Measurements from ENCODE around the gene SLC35B2.

Gene SLC35B2

DNA sequence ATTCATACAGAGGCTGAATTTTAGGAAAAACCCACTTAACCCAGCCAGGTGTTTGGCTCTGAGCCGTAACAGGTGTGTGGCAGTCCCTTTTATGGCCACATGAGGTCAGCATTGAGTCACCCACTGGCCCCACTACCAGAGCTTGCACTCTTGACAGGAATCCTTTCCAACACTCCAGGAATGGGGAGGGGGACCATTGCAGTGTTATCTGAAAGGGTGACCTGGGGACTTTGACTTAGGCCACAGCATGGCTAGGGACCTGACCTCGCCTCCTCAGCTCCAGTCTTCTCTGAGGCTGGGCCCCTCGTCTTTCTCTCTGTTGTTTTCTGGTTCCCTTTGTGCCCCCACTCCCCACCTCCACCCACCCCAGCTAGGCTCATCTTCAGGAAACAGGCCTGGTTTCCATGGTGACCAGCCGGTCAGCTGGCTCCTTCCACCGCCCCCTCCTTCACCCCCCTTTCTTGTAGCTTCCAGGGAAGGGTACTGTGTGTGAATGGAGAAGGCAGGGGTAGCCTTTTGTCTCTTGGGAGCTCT lies 10.8 kb upstream of the SLC35B2 start:
- DNase-seq (ENCODE audit: low read depth in 4 of 4, low spot score in 1 of 4): no peak

DNA sequence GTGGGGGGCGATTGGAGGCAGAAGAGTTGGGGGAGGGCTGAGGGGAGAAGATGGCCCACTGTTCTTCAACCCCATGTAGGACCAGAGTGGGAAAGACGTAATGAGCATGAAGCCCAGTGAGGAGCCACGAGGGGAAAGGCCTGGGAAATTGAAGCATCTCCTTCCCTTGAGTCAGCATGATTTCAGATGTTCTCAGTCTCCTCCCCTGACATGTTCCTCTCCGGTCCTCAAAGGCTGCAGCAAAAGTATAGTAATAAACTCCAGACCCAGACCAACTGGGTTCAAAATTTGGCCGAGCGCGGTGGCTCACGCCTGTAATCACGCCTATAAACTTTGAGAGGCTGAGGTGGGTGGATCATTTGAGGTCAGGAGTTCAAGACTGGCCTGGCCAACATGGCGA lies 9.9 kb upstream of the SLC35B2 start:
- DNase-seq (ENCODE audit: low read depth in 4 of 4, low spot score in 1 of 4): no peak

DNA sequence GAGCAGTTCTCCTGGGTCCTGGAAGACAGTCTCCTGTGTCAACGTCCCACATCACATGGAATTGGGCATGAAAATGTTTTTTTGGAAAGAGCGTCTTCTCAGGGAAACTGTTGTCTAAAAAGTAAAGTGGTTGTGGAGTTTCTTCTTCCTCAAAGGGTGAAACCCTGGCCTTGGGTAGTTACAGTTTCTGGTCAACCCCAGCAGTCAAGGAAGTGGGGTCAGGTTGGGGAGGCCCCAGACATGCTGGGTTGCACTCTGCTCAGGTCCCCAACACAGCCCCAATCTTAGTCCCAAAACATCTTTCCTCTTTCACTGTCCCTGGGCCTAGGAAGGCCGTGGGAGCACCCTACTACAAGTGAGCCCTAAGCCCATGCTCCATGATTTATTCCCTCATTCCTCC lies 9.0 kb upstream of the SLC35B2 start:
- no peak for DNase-seq (ENCODE audit: low read depth in 4 of 4, low spot score in 1 of 4)

DNA sequence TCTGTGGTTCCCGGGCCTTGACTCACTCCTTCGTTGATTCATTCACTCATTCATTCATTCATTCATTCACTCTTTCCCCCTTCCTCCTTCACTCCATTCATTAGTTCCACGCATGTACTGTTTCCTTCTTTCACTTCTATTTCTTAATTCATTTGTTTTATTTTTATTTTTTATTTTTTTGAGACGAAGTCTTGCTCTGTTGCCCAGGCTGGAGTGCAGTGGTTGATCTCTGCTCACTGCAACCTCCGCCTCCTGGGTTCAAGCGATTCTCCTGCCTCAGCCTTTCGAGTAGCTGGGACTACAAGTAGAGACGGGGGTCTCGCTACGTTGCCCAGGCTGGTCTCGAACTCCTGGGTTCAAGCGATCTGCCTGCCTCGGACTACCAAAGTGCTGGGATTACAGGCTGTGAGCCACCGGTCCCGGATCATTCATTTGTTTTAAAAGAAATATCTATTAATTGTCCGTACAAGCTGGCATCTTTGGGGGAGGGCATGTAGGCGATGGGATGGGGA lies 8.4 kb upstream of the SLC35B2 start:
- no peak for DNase-seq (ENCODE audit: low read depth in 4 of 4, low spot score in 1 of 4)

DNA sequence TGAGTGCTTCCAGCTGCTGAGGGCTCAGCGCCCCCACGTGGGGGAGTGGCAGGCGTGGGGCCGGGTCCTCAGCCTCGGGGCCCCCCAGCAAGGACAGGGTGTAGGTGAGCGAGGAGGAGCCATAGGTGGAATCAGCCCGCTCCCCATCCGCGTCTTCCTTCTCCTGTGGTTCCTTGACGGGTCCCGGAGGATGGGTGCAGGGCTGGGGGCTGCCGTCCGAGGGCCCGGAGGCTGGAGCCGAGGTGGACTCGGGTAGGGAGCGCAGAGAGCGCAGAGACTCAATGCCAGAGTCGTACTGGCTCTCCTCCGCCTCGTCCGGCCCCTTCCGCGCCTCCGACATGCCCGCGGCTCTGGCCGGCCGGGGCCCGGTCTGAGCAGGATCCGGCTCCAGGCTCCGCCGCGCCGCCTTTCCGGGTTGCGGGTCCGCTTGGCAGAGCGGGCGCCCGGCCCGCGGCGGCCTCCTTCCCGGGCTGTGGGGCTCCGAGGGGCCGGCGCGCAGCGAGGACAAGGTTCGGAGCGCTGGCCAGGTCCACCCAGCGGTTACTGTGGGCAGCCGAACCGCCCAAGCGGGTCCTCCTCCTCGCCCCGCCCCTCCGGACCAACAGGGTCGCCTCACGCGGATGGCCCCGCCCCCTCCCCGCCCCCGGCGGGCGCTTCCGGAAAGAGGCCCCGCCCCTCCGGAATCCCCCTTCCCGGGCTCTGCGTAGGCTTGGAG lies 7.8 kb upstream of the SLC35B2 start, which contains the start of gene NFKBIE:
TSS of gene NFKBIE (minus strand) at position 545 of the 715 bp plus-strand sequence. CDS start at position 340, 205 bp downstream.
- peak; percentile 90 to 97 (median 95) for DNase-seq (ENCODE audit: low read depth in 4 of 4, low spot score in 1 of 4)

DNA sequence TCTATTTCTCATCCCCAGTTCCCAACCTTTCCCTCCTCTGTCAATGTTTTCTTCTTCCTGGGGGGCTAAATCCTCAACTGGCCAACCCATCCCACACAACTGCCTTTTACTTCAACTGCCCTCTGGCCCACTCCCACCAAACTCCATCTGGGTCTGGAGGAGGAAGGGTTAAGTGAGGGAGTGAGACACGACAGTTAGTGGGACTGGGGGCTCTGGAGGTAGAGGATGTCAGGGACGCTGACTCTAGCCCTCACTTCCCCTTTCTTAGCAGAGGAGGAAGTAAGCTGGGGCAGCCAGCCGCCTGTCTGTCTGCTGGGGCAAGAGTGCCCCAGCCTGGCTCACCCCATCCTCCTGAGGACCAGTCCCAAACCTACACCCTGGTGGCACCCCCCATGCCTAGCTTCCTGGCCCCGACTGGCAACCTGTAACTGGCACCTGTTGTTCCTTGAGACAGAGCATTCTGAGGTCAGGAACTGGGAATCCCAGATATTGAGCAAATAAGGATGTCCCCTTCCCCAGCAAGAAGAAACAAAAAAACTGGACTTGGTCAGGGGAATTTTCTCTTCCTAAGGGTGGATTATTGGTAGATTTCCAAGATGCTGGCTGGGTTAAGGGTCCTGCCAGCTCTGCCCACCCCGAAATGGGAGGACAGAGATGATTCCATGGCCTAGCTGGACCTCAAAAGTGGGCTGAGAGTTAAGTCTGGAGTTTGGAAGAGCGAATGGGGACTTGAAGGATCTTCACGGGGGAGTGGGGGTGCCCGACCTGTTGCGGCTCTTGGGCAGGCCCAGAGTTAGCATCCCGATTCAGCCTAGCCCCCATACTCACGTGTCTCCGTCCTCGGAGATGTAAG lies 7.1 kb upstream of the SLC35B2 start:
- no peak for DNase-seq (ENCODE audit: low read depth in 4 of 4, low spot score in 1 of 4)

DNA sequence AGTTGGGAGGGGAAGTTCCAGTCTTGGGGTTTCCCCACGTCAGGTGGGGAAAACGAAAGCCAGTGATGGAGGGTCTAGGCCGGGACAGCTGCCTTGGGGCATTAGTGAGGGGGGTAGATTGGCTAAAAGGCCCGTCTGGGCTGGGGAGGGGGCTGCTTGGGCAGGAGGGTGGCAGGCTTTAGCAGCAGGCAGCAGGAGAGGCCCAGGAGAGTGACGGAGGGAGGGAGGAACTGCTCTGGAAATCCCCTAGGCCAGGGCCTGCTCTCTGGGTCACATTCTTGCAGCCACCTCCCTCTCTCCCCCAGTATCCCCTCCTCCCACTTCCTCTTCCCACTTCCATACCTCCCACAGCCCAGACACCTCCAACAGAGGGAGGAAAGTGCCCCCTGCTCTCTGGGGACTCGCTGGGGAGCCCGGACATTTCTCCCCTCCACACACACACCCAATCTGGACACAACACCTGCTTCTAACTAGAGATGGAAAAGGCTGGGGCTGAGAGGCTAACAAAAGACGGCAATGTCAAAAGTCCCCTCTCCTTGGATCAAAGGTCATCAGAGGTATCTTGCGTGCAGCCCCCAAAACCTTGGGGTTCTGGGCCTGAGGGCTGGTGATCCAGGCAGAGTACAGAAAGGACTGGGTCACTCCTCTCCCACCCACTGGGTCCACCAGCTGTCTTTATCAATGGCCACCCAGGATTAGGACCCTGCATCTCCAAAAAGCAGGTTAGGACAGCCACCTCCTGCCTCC lies 6.2 kb upstream of the SLC35B2 start:
- no peak for DNase-seq (ENCODE audit: low read depth in 4 of 4, low spot score in 1 of 4)

DNA sequence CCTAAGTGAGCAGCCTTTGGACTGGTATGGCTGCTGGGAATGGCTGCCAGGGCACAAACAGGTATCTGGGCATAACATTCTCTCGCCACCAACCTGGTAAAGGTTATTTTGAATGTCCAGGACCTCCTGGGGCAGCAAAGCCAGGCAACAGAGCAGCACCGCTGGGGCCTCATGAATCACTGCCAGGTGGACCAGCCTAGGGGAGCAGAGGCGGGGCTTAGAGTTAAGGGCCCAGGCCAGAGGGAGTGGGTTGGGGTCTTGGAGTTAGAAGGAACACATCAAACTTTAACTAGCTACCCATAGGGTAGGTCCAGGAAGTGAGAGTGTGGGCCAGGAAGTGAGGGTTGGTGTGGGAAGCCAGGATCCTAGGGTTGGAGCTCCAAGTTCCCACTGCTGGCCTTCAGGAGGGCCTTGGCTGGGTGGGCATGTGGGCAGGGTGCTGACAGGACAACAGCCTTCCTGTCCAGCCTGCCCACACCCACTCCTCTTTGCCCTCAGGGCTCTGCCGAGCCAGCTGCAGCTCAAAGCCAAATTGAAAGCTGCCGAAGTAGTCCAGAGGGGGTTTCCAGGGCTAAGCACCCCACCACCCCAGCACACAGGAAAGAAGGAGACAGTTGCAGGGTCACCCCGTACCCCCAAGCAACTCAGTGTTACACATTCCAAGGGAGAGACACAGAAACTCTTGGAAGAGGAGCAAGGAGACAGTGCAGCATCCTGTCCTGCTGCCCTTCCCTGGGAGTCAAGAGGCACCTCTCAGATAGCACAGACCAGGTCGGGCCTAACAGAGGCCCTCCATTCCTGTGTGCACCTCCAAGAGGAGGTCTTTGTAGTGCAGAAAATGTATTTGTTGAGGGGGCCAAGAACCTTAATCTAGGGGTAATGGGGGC lies 5.4 kb upstream of the SLC35B2 start:
- DNase-seq (ENCODE audit: low read depth in 4 of 4, low spot score in 1 of 4): no peak

DNA sequence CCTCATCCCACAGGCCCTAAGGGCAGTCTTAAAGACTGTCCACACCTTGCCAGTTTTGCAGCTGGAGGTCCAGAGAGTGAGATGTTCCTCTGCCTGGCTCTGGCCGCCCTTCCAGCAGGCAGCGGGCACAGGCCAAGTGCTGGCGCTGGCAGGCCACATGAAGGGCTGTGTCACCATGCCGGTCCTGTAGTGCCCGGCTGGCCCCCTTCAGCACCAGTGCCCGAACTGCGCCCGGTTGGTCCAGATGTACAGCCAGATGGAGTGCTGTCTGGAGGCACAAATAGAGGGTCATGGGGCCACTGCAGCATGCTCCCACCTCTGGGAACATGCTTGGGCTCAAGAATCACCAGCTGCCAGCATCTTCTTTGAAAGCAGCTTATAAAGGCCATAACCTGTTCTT lies 4.3 kb upstream of the SLC35B2 start:
- DNase-seq (ENCODE audit: low read depth in 4 of 4, low spot score in 1 of 4): no peak

DNA sequence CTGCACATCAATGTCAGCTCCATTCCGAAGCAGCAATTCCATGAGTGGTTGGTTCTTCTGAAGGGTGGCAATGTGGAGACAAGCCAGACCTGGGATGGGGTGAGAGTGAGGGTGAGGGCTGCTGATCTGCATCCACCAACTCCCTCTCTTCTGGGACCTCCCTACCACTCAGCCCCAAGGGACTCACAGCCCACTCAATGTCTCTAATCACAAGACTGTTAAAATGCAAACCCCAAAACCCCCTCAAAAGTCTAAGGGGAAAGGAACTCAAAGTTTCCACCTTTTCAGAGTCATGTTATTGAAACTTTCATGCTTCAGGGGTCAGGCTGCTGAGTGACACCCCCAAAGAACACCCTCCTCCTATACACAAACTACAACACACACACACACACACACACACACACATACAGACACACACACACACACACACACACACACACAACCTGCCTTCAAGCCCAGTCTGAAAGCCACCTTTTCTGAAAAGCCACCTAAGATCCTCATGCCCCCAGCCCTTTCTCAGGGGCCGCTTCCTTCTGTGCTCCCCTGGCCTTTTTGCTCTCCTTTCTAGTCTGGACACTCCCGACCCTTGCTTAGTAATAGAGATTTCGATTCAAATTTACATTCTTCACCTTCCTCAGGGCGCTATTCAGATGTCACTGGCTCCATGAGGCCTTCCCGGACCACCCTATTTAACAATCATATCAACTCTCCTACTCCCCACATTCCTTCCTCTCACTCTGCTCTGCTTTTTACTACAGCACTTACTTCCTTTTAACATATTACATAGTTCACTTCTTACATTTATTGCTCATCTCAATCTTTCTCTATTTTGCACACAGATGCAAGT lies 3.3 kb upstream of the SLC35B2 start:
- DNase-seq (ENCODE audit: low read depth in 4 of 4, low spot score in 1 of 4): no peak

DNA sequence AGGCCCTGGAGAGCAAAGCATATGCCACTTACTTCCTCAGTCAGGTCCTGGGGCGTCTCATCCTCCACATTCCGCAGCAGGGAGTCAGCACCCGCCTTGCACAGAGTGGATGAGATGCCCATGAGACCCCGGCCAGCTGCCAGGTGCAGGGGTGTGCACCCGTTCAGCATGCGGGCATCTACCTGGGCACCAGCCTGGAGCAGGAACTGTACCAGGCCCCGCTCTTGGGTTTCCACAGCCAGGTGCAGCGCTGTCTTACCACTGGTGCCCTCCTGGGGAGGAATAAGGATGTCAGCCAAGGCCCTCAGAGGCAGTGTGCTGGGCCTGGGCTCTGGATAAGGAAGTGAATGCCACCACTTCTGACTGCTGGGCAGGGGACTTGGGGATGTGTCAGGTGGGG lies 2.7 kb upstream of the SLC35B2 start:
- DNase-seq (ENCODE audit: low read depth in 4 of 4, low spot score in 1 of 4): no peak

DNA sequence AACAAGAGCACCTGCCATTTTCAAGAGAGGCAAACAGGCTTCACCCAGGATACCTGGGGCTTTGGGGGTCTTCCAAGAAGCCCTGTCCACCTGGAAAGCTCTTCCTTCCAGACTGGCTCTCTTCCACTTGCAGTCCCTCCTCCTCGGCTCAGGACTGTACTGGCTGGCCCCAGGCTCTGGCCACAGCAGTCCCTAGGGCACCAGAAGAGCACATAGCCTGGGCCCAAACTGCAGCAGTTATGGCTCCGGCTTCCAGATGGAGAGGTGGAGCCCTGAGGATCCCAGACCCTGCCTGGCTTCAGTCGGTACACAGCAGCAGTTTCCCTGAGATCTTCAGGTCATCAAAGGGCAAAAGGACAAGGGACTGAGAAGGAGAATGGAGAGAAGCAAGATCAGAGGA lies 1.6 kb upstream of the SLC35B2 start:
- no peak for DNase-seq (ENCODE audit: low read depth in 4 of 4, low spot score in 1 of 4)

DNA sequence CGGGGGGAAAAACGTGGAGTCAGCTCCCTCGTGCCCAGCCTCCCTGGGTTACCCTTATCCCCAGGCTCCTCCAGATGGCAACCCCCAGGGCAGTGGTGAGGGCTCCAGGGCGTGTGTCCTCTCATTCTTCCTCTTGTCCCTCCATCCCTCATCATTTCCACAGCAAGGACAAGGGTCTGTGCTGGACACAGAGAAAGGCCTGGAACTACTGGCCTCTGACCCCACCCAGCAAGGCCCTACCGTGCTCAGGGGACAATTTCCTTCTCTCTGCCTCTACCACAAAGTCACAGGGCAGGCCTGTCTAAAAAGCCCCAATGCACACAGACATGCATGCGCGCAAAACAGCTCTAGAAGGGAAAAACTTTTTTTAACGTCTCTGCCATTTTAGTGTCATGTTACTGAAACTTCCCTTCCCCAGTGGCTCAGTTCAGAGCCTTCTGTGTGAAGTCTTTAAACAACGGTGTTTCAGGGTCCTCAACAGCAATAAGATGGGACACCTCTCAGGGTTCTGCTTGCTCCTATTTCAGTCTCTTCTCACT lies 1.1 kb upstream of the SLC35B2 start:
- no peak for DNase-seq (ENCODE audit: low read depth in 4 of 4, low spot score in 1 of 4)

DNA sequence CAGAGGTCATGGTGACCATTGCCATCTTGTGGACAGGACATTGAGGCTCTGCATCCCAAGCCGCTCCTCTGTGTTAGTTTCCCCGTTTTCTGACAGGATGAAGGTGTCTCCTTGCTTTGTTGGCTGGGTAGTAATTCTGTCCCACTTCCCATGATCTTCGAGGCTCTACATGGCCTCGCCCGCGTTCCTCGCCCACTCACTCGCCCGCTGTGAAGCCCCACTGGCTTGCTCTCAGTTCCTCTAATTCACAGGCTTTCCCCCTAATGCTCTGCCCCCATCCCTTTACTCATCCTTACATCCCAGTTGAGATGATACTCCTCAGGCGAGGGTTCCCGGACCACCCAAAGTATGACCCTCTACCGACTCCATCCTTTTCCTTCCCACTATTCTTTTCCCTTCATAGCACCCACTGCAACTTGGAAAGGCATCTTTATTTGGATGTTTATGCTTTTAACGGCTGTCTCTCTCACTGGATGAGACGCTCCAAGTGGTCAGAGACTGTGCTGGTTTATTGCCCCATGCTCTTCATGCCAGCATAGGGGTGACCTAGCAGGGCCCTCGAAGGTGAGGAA lies 511 bp upstream of the SLC35B2 start:
- no peak for DNase-seq (ENCODE audit: low read depth in 4 of 4, low spot score in 1 of 4)

DNA sequence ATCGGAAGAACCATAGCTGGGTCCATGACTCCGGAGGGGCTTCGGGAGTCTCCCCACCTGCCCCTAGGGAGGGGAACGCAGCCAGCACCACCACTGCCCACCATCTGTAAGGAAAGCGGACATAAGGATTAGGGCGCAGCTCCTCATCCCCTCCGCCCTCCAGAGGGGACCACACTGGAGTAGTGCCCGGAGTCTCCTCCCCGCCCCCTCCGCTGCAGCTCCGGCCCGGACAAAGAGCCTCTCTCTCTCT lies 628 bp downstream of the SLC35B2 start:
- DNase-seq (ENCODE audit: low read depth in 4 of 4, low spot score in 1 of 4): no peak

DNA sequence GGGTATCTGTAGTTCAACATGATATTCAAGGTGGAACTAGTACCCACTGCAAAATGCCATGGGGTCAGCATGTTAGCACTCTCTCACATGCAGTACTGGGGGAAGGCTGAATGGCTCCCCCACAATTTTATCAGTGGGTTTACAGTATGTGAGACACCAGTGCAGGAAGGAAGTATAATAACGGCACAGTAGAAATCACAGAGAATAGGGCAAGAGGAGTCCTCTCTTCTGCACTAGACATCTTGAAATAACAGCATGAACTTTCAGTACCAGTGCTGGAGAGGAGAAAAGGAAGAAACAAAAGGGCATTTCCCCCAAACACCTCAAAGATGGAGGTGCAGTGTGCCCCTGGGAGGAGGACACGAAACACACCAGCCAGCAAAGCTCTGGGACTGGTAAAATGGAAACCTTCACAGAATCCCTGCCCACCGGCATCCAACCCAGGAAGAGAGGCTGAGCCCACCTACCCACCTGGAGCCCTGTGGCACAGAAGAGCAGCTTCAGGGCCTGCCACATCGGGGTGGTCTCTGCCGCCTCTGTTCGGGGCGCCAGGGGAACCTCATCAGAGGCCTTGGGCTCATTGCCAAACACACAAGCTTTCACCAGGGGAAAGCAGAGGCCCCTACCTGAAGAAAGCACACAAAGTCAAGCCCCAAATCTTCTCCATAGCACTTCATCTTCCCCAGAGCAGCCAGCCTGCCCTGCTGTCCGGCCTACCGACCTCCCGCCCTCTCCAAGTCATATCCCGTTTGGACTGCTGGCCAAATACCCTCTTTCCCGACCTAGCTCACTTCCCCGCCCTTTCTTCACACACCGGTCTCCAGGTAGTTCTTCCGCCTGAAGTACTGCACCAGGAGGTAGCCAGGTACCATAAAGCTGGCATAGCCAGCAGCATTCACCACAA lies 1.2 kb downstream of the SLC35B2 start:
- DNase-seq (ENCODE audit: low read depth in 4 of 4, low spot score in 1 of 4): no peak

DNA sequence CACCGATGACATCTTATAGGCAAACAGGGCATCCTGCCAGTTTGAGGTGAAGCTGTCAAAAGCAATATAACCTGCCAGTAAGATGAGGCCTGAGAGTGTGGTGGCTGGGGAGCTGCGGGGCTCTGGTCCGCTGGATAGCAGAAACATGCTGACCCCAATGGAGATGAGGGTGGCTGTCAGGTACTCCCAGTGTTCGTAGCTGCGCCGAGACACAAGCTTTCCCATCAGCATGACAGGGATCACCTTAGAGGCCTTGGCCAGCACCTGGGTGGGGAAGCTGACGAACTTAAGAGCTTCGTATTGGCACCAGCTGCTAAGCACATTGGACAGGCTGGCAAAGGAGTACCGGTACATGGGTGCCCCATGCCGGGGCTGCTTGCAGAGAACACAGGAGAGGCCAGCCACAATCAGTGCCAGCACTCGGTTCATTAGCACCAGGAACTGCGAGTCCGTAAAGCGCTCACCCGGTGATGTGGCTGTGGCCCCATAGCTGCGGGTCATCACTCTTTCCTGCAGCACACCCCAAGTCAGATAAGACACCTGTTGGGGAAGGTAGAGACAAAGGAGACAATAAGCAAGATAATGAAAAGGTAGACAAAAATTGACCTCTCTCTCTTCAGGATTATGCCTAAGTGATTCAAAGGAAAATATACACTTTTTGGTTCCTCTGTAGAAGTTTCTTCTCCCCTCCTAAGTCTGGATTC lies 2.1 kb downstream of the SLC35B2 start:
- no peak for DNase-seq (ENCODE audit: low read depth in 4 of 4, low spot score in 1 of 4)

All from stimulated activated CD4-positive, alpha-beta T cell treated with anti-CD3 and anti-CD28 coated beads, Interleukin-1b, Interleukin-23, amount 100 ng/mL, for 24 hours (primary cell).